ENCODE results near the gene GSTM5.
"Not testable (repeated sequence)": the region's sequence is repeated elsewhere in the genome, so short reads cannot be mapped to it uniquely, and the experiment has no call there.

The GSTM5 gene

GRCh38 chr1:109695138-109695537 is 16.9 kb upstream of the GSTM5 start:
- not testable (repeated sequence) for DNase-seq (ENCODE audit: low read depth in 2 of 3, low spot score in 1 of 3)

GRCh38 chr1:109697066-109697465 is 15.0 kb upstream of the GSTM5 start:
- no peak for DNase-seq (ENCODE audit: low read depth in 2 of 3, low spot score in 1 of 3)

- DNase-seq (ENCODE audit: low read depth in 2 of 3, low spot score in 1 of 3) = not testable (repeated sequence)
These were observed 14.2 kb upstream of the GSTM5 start for GRCh38 chr1:109697861-109698260.

- not testable (repeated sequence) for DNase-seq (ENCODE audit: low read depth in 2 of 3, low spot score in 1 of 3)
These were observed 9.1 kb upstream of the GSTM5 start for GRCh38 chr1:109702940-109703339.

- no peak for DNase-seq (ENCODE audit: low read depth in 2 of 3, low spot score in 1 of 3)
These were observed 7.9 kb upstream of the GSTM5 start for GRCh38 chr1:109704173-109704572.

- no peak for DNase-seq (ENCODE audit: low read depth in 2 of 3, low spot score in 1 of 3)
These were observed 6.6 kb upstream of the GSTM5 start for GRCh38 chr1:109705411-109705810.

- DNase-seq (ENCODE audit: low read depth in 2 of 3, low spot score in 1 of 3) = not testable (repeated sequence)
These were observed 3.1 kb upstream of the GSTM5 start for GRCh38 chr1:109708949-109709348.

GRCh38 chr1:109709822-109710221 is 2.2 kb upstream of the GSTM5 start:
- DNase-seq (ENCODE audit: low read depth in 2 of 3, low spot score in 1 of 3) = not testable (repeated sequence)

- DNase-seq (ENCODE audit: low read depth in 2 of 3, low spot score in 1 of 3) = no peak
These were observed 342 bp downstream of the GSTM5 start for GRCh38 chr1:109712321-109712864.

- DNase-seq (ENCODE audit: low read depth in 2 of 3, low spot score in 1 of 3) = no peak
These were observed 1.6 kb downstream of the GSTM5 start for GRCh38 chr1:109713636-109714035.

- no peak for DNase-seq (ENCODE audit: low read depth in 2 of 3, low spot score in 1 of 3)
These were observed 2.8 kb downstream of the GSTM5 start for GRCh38 chr1:109714661-109715372.

- no peak for DNase-seq (ENCODE audit: low read depth in 2 of 3, low spot score in 1 of 3)
These were observed 4.1 kb downstream of the GSTM5 start for GRCh38 chr1:109716121-109716520.

GRCh38 chr1:109716570-109717090 is 4.6 kb downstream of the GSTM5 start:
- DNase-seq (ENCODE audit: low read depth in 2 of 3, low spot score in 1 of 3) = no peak

GRCh38 chr1:109717729-109718128 is 5.7 kb downstream of the GSTM5 start:
- DNase-seq (ENCODE audit: low read depth in 2 of 3, low spot score in 1 of 3) = no peak

GRCh38 chr1:109718495-109718894 is 6.4 kb downstream of the GSTM5 start:
- no peak for DNase-seq (ENCODE audit: low read depth in 2 of 3, low spot score in 1 of 3)

GRCh38 chr1:109719337-109719837 is 7.3 kb downstream of the GSTM5 start:
- no peak for DNase-seq (ENCODE audit: low read depth in 2 of 3, low spot score in 1 of 3)

GRCh38 chr1:109721042-109721441 is 9.0 kb downstream of the GSTM5 start:
- DNase-seq (ENCODE audit: low read depth in 2 of 3, low spot score in 1 of 3) = no peak

GRCh38 chr1:109721971-109722370 is 9.9 kb downstream of the GSTM5 start:
- DNase-seq (ENCODE audit: low read depth in 2 of 3, low spot score in 1 of 3) = no peak

- DNase-seq (ENCODE audit: low read depth in 2 of 3, low spot score in 1 of 3) = no peak
These were observed 11.0 kb downstream of the GSTM5 start for GRCh38 chr1:109722908-109723691.

- DNase-seq (ENCODE audit: low read depth in 2 of 3, low spot score in 1 of 3) = no peak
These were observed 12.9 kb downstream of the GSTM5 start for GRCh38 chr1:109724933-109725332.

GRCh38 chr1:109725510-109725909 is 13.5 kb downstream of the GSTM5 start:
- no peak for DNase-seq (ENCODE audit: low read depth in 2 of 3, low spot score in 1 of 3)

GRCh38 chr1:109726007-109726406 is 14.0 kb downstream of the GSTM5 start:
- no peak for DNase-seq (ENCODE audit: low read depth in 2 of 3, low spot score in 1 of 3)

All from stimulated activated CD4-positive, alpha-beta T cell treated with anti-CD3 and anti-CD28 coated beads, Interleukin-12 subunit alpha, Interleukin-12 subunit beta, amount 100 ng/mL, for 48 hours (primary cell).